SU-DHL-6 (cell line): ENCODE data around the gene GDA.
A peak's percentile ranks its signal among the peaks of the same experiment; 100 is the strongest.
"Not testable (repeated sequence)": the region's sequence is repeated elsewhere in the genome, so short reads cannot be mapped to it uniquely, and the experiment has no call there.

ENCODE experiments used
- H2AFZ ChIP-seq: fragments of 200-600 bp; sonication (generic); 2 replicates; pipeline ENCODE4 v1.6.1; 2014; ENCODE audit warnings: low read depth, mild to moderate bottlenecking, moderate library complexity, mixed read lengths, antibody characterized with exemption, low read length; ENCODE audit not compliant: severe bottlenecking
- H3F3A ChIP-seq: fragments of 200-600 bp; shearing (Covaris generic); 2 replicates; pipeline ENCODE4 v1.6.0; 2016; ENCODE audit warnings: antibody characterized with exemption, mild to moderate bottlenecking; ENCODE audit not compliant: insufficient read depth
- H3K27ac ChIP-seq: fragments of 200-600 bp; sonication (generic); 2 replicates; pipeline ENCODE4 v1.5.1; 2016; ENCODE audit warnings: low read depth, mild to moderate bottlenecking, low read length, moderate library complexity, mixed read lengths
- H3K27me3 ChIP-seq: fragments of 200-600 bp; sonication (generic), shearing (Covaris generic); 2 replicates; pipeline ENCODE4 v1.6.0; 2014; ENCODE audit warnings: mild to moderate bottlenecking, low read length
- H3K36me3 ChIP-seq: fragments of 200-600 bp; sonication (generic); 2 replicates; pipeline ENCODE4 v1.6.1; 2014; ENCODE audit warnings: mild to moderate bottlenecking, low read length, mixed read lengths
- H3K4me2 ChIP-seq: fragments of 300-600, 200-600 bp; shearing (Covaris generic), sonication (generic); 2 replicates; pipeline ENCODE4 v1.6.0; 2014; ENCODE audit warnings: low read length, low read depth, mild to moderate bottlenecking; ENCODE audit not compliant: poor library complexity, severe bottlenecking
- H3K4me3 ChIP-seq: fragments of 200-600 bp; sonication (generic); 2 replicates; pipeline ENCODE4 v1.5.1; 2014; ENCODE audit warnings: antibody characterized with exemption, low read length, mild to moderate bottlenecking, mixed read lengths; ENCODE audit not compliant: insufficient read depth, poor library complexity, severe bottlenecking
- H3K79me2 ChIP-seq: fragments of 200-600 bp; sonication (generic); 2 replicates; pipeline ENCODE4 v1.6.1; 2014; ENCODE audit warnings: mild to moderate bottlenecking, low read length, moderate library complexity; ENCODE audit not compliant: insufficient read depth
- H3K9ac ChIP-seq: fragments of 200-600 bp; sonication (generic); 2 replicates; pipeline ENCODE4 v1.7.0; 2014; ENCODE audit warnings: mild to moderate bottlenecking, low read length
- H3K9me2 ChIP-seq: fragments of 200-600 bp; sonication (generic); replicated peaks from 2 replicates; pipeline ENCODE4 v1.6.1; 2014; ENCODE audit warnings: low read length; ENCODE audit not compliant: insufficient read depth
- H3K9me3 ChIP-seq: fragments of 200-600 bp; sonication (generic); 2 replicates; pipeline ENCODE4 v1.6.1; 2014; ENCODE audit warnings: low read length, mixed read lengths; ENCODE audit not compliant: insufficient read depth
- H4K20me1 ChIP-seq: fragments of 200-600 bp; sonication (generic); 2 replicates; pipeline ENCODE4 v1.6.1; 2014; ENCODE audit warnings: low read depth, mild to moderate bottlenecking, antibody characterized with exemption, low read length, moderate library complexity, mixed read lengths
- CTCF ChIP-seq: fragments of 200-600 bp; sonication (generic); IDR thresholded peaks from one replicate; pipeline ENCODE4 v1.5.1; 2017; ENCODE audit warnings: antibody characterized with exemption, mild to moderate bottlenecking, low read length, moderate library complexity; ENCODE audit not compliant: insufficient read depth, poor library complexity, severe bottlenecking
- EZH2phosphoT487 ChIP-seq: fragments of 200-600 bp; sonication (generic), shearing (Covaris generic); conservative IDR thresholded peaks from 2 replicates; pipeline ENCODE4 v1.6.1; 2018; ENCODE audit warnings: mild to moderate bottlenecking, antibody characterized with exemption, low read length, moderate library complexity, mixed read lengths

Gene GDA

GRCh38 chr9:72263572-72263971 is 114.3 kb downstream of the GDA start:
- Histone ChIP-seq H3F3A (no peaks in the 10 kb centered on the region), H3K27ac (no peak overlapping the region), H3K9ac (no peak overlapping the region), H2AFZ (no peak overlapping the region), H3K9me2 (no peaks in the 10 kb centered on the region), H3K27me3 (no peaks in the 10 kb centered on the region), H3K4me2 (no peak overlapping the region), H3K79me2 (no peaks in the 10 kb centered on the region), H4K20me1 (no peaks in the 10 kb centered on the region), H3K4me3 (no peak overlapping the region), H3K36me3 (no peaks in the 10 kb centered on the region), H3K9me3 (no peaks in the 10 kb centered on the region)
- TF ChIP-seq EZH2phosphoT487 (no peak), CTCF (no peak)

- Histone ChIP-seq H4K20me1 (no peaks in the 10 kb centered on the region), H3K9me3 (no peaks in the 10 kb centered on the region), H3F3A (no peaks in the 10 kb centered on the region), H3K4me2 (no peak overlapping the region), H3K36me3 (no peaks in the 10 kb centered on the region), H2AFZ (no peak overlapping the region), H3K9me2 (no peaks in the 10 kb centered on the region), H3K9ac (no peak overlapping the region), H3K27ac (no peak overlapping the region), H3K27me3 (no peaks in the 10 kb centered on the region), H3K4me3 (no peak overlapping the region), H3K79me2 (no peaks in the 10 kb centered on the region)
- TF ChIP-seq CTCF: no peak
- TF ChIP-seq EZH2phosphoT487: no peak
Observed at GRCh38 chr9:72268961-72269360, 119.7 kb downstream of the GDA start.

GRCh38 chr9:72270359-72270758 is 121.1 kb downstream of the GDA start:
- H3F3A ChIP-seq, H2AFZ ChIP-seq, H3K9me3 ChIP-seq, H3K9ac ChIP-seq, H3K9me2 ChIP-seq, H3K36me3 ChIP-seq, H3K4me2 ChIP-seq, H3K27ac ChIP-seq, H3K27me3 ChIP-seq, H4K20me1 ChIP-seq, H3K4me3 ChIP-seq, H3K79me2 ChIP-seq: not testable (repeated sequence)

- Histone ChIP-seq H3K4me3 (no peak overlapping the region), H3K9ac (no peak overlapping the region), H3K4me2 (no peak overlapping the region), H4K20me1 (no peaks in the 10 kb centered on the region), H3K27me3 (no peaks in the 10 kb centered on the region), H2AFZ (no peak overlapping the region), H3K9me3 (no peaks in the 10 kb centered on the region), H3K9me2 (no peaks in the 10 kb centered on the region), H3K36me3 (no peaks in the 10 kb centered on the region), H3F3A (no peaks in the 10 kb centered on the region), H3K27ac (no peak overlapping the region), H3K79me2 (no peaks in the 10 kb centered on the region)
- no peak for TF ChIP-seq EZH2phosphoT487
- TF ChIP-seq CTCF: peak; percentile 68
Observed at GRCh38 chr9:72271613-72272478, 122.6 kb downstream of the GDA start.
